Measurements from ENCODE around the gene BCAS3.

DNA sequence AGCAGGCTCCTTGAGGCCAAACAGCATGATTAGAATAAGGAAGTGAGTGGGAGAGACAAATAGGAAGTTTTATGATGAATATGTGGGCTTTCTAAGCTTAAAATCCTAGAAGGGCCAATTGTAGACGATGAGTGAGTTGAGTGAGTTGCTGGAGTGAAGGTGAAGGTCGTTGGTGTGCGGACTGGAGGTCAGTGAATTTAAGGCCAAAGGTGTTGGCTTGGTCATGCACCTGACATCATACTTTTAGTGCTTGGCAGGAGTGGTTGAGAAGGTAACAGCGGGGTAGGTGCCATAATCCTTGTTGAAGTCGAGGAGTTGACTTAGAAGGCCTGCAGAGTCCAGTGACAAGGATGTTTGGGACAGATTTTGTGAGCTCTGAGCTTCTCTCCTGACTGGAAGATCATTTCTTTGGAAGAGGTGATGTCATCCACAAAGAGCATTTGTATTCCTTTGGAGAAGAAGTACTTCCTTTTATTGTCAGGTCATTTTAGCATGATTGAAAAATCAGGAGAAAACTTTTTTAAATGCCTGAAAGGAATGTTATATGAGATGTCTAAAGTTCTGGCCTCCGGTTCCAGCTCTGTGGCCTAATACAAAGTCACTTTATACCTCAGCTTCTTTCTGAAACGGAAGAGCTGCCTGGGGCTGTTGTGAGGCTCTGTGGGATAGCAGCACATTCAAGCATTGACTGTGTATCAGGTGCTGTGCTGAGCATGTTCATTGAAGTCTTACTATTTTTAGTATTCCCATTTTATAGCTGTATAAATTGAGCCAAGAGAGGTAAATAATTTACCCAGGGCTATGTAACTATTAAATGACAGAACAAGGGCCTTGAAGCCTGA is 668.4 kb downstream of the BCAS3 start:
- no peak for TF ChIP-seq BHLHE40 (IDR thresholded peaks at IDR 0.05; ENCODE audit: borderline replicate concordance)
- TF ChIP-seq FOXM1 (IDR thresholded peaks at IDR 0.05; ENCODE audit: borderline replicate concordance), result no peak
- no peak for TF ChIP-seq PKNOX1 (IDR thresholded peaks at IDR 0.05)
- TF ChIP-seq TARDBP (IDR thresholded peaks at IDR 0.05), result no peak
- TF ChIP-seq SP1 (IDR thresholded peaks at IDR 0.05), result no peak
- TF ChIP-seq SUZ12 (IDR thresholded peaks at IDR 0.05), result no peak
- no peak for TF ChIP-seq ZNF384 (IDR thresholded peaks at IDR 0.05)
- TF ChIP-seq LEF1 (IDR thresholded peaks at IDR 0.05; ENCODE audit: borderline replicate concordance), result no peak
- TF ChIP-seq CTBP1 (IDR thresholded peaks at IDR 0.05; ENCODE audit: borderline replicate concordance), result no peak
- no peak for TF ChIP-seq ARNT (IDR thresholded peaks at IDR 0.05)
- no peak for TF ChIP-seq HDGF (IDR thresholded peaks at IDR 0.05; ENCODE audit: borderline replicate concordance)
- no peak for TF ChIP-seq FOXA1 (IDR thresholded peaks at IDR 0.05)
